Left renal pelvis (tissue), 4 donors: ENCODE results near the gene TMEM119. TPM values are rescaled to one million over a fixed set of nuclear protein-coding genes. Genes with fewer than 3 reads are reported as not detected.

Experiments
- DNase-seq, 4 donors: peaks; one replicate each; pipeline ENCODE4 v3.0.0-alpha.2; 2013; ENCODE audit warnings: low read depth in 4 of 4, low spot score in 3 of 4
- polyA plus RNA-seq, 4 donors: library from polyadenylated mRNA; unstranded; fragments of 120-200 nt; gene quantifications; one replicate each; pipeline ENCODE4 v1.2.1, GENCODE V29; 2013; ENCODE audit not compliant: insufficient read length in 4 of 4

Gene TMEM119
- polyA plus RNA-seq, 4 donors, result 20.5 to 102 (median 23.9) TPM

- DNase-seq, result no peak
Observed at GRCh38 chr12:108551535-108551934, 46.3 kb downstream of the TMEM119 start.

- DNase-seq, result no peak
Observed at GRCh38 chr12:108548954-108549521, 48.8 kb downstream of the TMEM119 start.

GRCh38 chr12:108547686-108548085, 50.2 kb downstream of the TMEM119 start:
- no peak for DNase-seq

- no peak for DNase-seq
Observed at GRCh38 chr12:108543652-108544051, 54.2 kb downstream of the TMEM119 start.

GRCh38 chr12:108542320-108542719, 55.6 kb downstream of the TMEM119 start:
- no peak for DNase-seq

Other genes starting within 250 kb of the TMEM119 start
- gene FICD, start 82.8 kb downstream of the TMEM119 start, polyA plus RNA-seq, result 1 to 10 TPM; 3.9 to 4.3 (median 3.9) TPM
- gene SART3, start 36.9 kb downstream of the TMEM119 start, polyA plus RNA-seq, result 10 to 100 TPM; 49.4 to 67.8 (median 56.7) TPM
- gene ISCU, start 35.5 kb downstream of the TMEM119 start, polyA plus RNA-seq, result 100 to 1,000 TPM in 3 of 4 donors, 10 to 100 TPM in 1; 90.7 to 125 (median 110) TPM
- 1 to 10 TPM; 2.2 to 4.7 (median 2.3) TPM for gene SELPLG, start 35.8 kb upstream of the TMEM119 start, polyA plus RNA-seq
- 10 to 100 TPM; 54.6 to 73.5 (median 65.8) TPM for gene CORO1C, start 133.4 kb upstream of the TMEM119 start, polyA plus RNA-seq